IMR-90 (cell line): ENCODE results near the gene NFASC. TPM values are rescaled to one million over a fixed set of nuclear protein-coding genes. Genes with fewer than 3 reads are reported as not detected.

Experiments
- ATAC-seq: fragments of 200-7000 bp; cut with Tn5 transposase; 2 replicates; pipeline ENCODE4 v1.9.1; 2020; ENCODE audit warnings: low read depth, mild to moderate bottlenecking, moderate library complexity
- BruUV-seq: library from RNA; stranded (reverse); fragments of 400-500 nt; replicated peaks from 2 replicates; lab custom pipeline; 2021; lab: Mats Ljungman, UMichigan
- CTCF ChIA-PET: fragments of 300-600 bp; formaldehyde crosslinking; extraction: SDS; loops from one replicate; lab custom pipeline; 2021; ENCODE audit warnings: antibody characterized with exemption; lab: Yijun Ruan, JAX
- POLR2A ChIA-PET: fragments of 300-600 bp; sonication (Branson Sonifier 250); formaldehyde crosslinking; loops from one replicate; lab custom pipeline; 2022; ENCODE audit warnings: antibody characterized with exemption; ENCODE audit not compliant: unreplicated experiment; lab: Charles Lee
- DNase-seq: peaks from one replicate; pipeline ENCODE4 v3.0.0; 2013
- H2AFZ ChIP-seq: replicated peaks from 2 replicates; pipeline ENCODE3; 2013; ENCODE audit warnings: low read length, mild to moderate bottlenecking; ENCODE audit not compliant: poor library complexity
- H2AK5ac ChIP-seq: 2 replicates; pipeline ENCODE4 v1.6.1; 2013; ENCODE audit warnings: low read depth, low read length, inconsistent platforms
- H2AK9ac ChIP-seq: replicated peaks from 2 replicates; pipeline ENCODE3; 2013; ENCODE audit warnings: mild to moderate bottlenecking, low read depth, low read length, moderate library complexity; ENCODE audit not compliant: poor library complexity
- H2BK120ac ChIP-seq: 2 replicates; pipeline ENCODE4 v1.6.1; 2013; ENCODE audit warnings: low read depth, low read length, inconsistent platforms
- H2BK15ac ChIP-seq: 3 replicates; pipeline ENCODE4 v1.6.1; 2013; ENCODE audit warnings: low read depth, low read length, inconsistent platforms
- H2BK20ac ChIP-seq: 2 replicates; pipeline ENCODE4 v1.6.1; 2013; ENCODE audit warnings: low read depth, mild to moderate bottlenecking, inconsistent platforms, low read length, moderate library complexity
- H2BK5ac ChIP-seq: 2 replicates; pipeline ENCODE4 v1.6.1; 2013; ENCODE audit warnings: mild to moderate bottlenecking, low read depth, low read length, inconsistent platforms; ENCODE audit not compliant: poor library complexity, severe bottlenecking
- H3K14ac ChIP-seq: replicated peaks from 2 replicates; pipeline ENCODE4 v1.6.1; 2013; ENCODE audit warnings: low read depth, low read length, inconsistent platforms
- H3K18ac ChIP-seq: 2 replicates; pipeline ENCODE4 v1.6.1; 2013; ENCODE audit warnings: low read depth, low read length, control low read depth
- H3K23ac ChIP-seq: 2 replicates; pipeline ENCODE4 v1.6.1; 2013; ENCODE audit warnings: low read depth, low read length, inconsistent platforms
- H3K27ac ChIP-seq: 2 replicates; pipeline ENCODE4 v1.5.1; 2013; ENCODE audit warnings: mild to moderate bottlenecking, control low read depth, low read length; ENCODE audit not compliant: insufficient read depth
- H3K27me3 ChIP-seq: 2 replicates; pipeline ENCODE4 v1.6.1; 2013; ENCODE audit warnings: low read length; ENCODE audit not compliant: control insufficient read depth, insufficient read depth
- H3K36me3 ChIP-seq: 2 replicates; pipeline ENCODE4 v1.6.1; 2013; ENCODE audit warnings: low read length, mixed read lengths; ENCODE audit not compliant: control insufficient read depth, insufficient read depth
- H3K4ac ChIP-seq: 2 replicates; pipeline ENCODE4 v1.6.1; 2013; ENCODE audit warnings: low read depth, low read length, inconsistent platforms
- H3K4me1 ChIP-seq: 2 replicates; pipeline ENCODE4 v1.6.1; 2013; ENCODE audit warnings: low read length, mixed read lengths; ENCODE audit not compliant: control insufficient read depth, insufficient read depth
- H3K4me2 ChIP-seq: 2 replicates; pipeline ENCODE4 v1.6.1; 2013; ENCODE audit warnings: low read depth, mild to moderate bottlenecking, control low read depth, low read length, moderate library complexity
- H3K4me3 ChIP-seq: 2 replicates; pipeline ENCODE4 v1.5.1; 2013; ENCODE audit warnings: low read depth, mild to moderate bottlenecking, control low read depth, low read length, moderate library complexity; ENCODE audit not compliant: insufficient read depth
- H3K56ac ChIP-seq: 2 replicates; pipeline ENCODE4 v1.6.1; 2013; ENCODE audit warnings: low read length, inconsistent platforms; ENCODE audit not compliant: insufficient read depth; ENCODE audit errors: extremely low read depth
- H3K79me1 ChIP-seq, 2 experiments: 2 replicates each; pipeline ENCODE4 v1.6.1; 2013; ENCODE audit warnings: low read length in 2 of 2, inconsistent platforms in 1 of 2, low read depth in 1 of 2
- H3K9ac ChIP-seq: 2 replicates; pipeline ENCODE4 v1.6.1; 2013; ENCODE audit warnings: low read depth, low read length, control low read depth
- H3K9me1 ChIP-seq: 2 replicates; pipeline ENCODE4 v1.6.1; 2013; ENCODE audit warnings: low read length, inconsistent platforms; ENCODE audit not compliant: insufficient read depth
- H3K9me3 ChIP-seq: 2 replicates; pipeline ENCODE4 v1.6.1; 2013; ENCODE audit warnings: low read length; ENCODE audit not compliant: control insufficient read depth, insufficient read depth
- H4K20me1 ChIP-seq: 2 replicates; pipeline ENCODE4 v1.6.1; 2013; ENCODE audit warnings: low read length, inconsistent platforms; ENCODE audit not compliant: insufficient read depth
- H4K5ac ChIP-seq: 2 replicates; pipeline ENCODE4 v1.6.1; 2013; ENCODE audit warnings: mild to moderate bottlenecking, low read depth, low read length, control low read depth
- H4K8ac ChIP-seq, 2 experiments: 2 replicates each; pipeline ENCODE4 v1.6.1; 2013; ENCODE audit warnings: low read depth in 2 of 2, low read length in 2 of 2, control low read depth in 1 of 2, inconsistent platforms in 1 of 2
- H4K91ac ChIP-seq: 2 replicates; pipeline ENCODE4 v1.6.1; 2013; ENCODE audit warnings: low read depth, low read length, inconsistent platforms; ENCODE audit not compliant: insufficient read depth
- BHLHE40 ChIP-seq: fragments of 150-350 bp; IDR thresholded peaks from 2 replicates; pipeline ENCODE4 v1.6.1; 2016; ENCODE audit warnings: mild to moderate bottlenecking, low read depth, low read length
- CEBPB ChIP-seq: IDR thresholded peaks from 2 replicates; pipeline ENCODE4 v1.6.1; 2012; ENCODE audit warnings: low read depth, low read length, improper control_type of control experiment
- FOS ChIP-seq: fragments of 150-350 bp; IDR thresholded peaks from 2 replicates; pipeline ENCODE4 v1.6.1; 2016; ENCODE audit warnings: low read depth, low read length
- MAZ ChIP-seq: IDR thresholded peaks from 2 replicates; pipeline ENCODE4 v1.6.1; 2012; ENCODE audit warnings: low read depth, mild to moderate bottlenecking, low read length, improper control_type of control experiment, moderate library complexity, borderline replicate concordance
- MXI1 ChIP-seq: IDR thresholded peaks from 2 replicates; pipeline ENCODE4 v1.6.1; 2012; ENCODE audit warnings: low read depth, mild to moderate bottlenecking, low read length, moderate library complexity, borderline replicate concordance
- POLR2A ChIP-seq: IDR thresholded peaks from 2 replicates; pipeline ENCODE4 v1.6.1; 2012; ENCODE audit warnings: mild to moderate bottlenecking, low read depth, low read length
- RAD21 ChIP-seq: IDR thresholded peaks from 2 replicates; pipeline ENCODE4 v1.6.1; 2012; ENCODE audit warnings: low read length, improper control_type of control experiment
- RCOR1 ChIP-seq: IDR thresholded peaks from 2 replicates; pipeline ENCODE4 v1.6.1; 2012; ENCODE audit warnings: mild to moderate bottlenecking, low read length, improper control_type of control experiment; ENCODE audit not compliant: insufficient replicate concordance
- RFX5 ChIP-seq: IDR thresholded peaks from 2 replicates; pipeline ENCODE4 v1.8.0; 2012; ENCODE audit warnings: low read depth, mild to moderate bottlenecking, low read length, moderate library complexity
- SMC3 ChIP-seq: fragments of 150-350 bp; IDR thresholded peaks from 2 replicates; pipeline ENCODE4 v1.6.1; 2016; ENCODE audit warnings: low read depth, mild to moderate bottlenecking, antibody characterized with exemption, low read length, moderate library complexity
- WGBS, 2 experiments: methylation state at CpG; one replicate each; pipeline versions ENCODE4 v1.1.5 to v1.1.7; 2013; ENCODE audit warnings: missing lambda C conversion rate in 2 of 2; ENCODE audit not compliant: insufficient read length in 1 of 2; ENCODE audit errors: extremely low coverage in 2 of 2; 5-methylcytosine and 5-hydroxymethylcytosine counted together
- dilution Hi-C: fragments of 300-500 bp; cut with HindIII; formaldehyde crosslinking; loops from one replicate; pipeline ENCODE4 v1.14.3; 2018; ENCODE audit warnings: low sequenced_read_pairs; ENCODE audit not compliant: unreplicated experiment
- in situ Hi-C: fragments of 300-500 bp; cut with MboI; formaldehyde crosslinking; loops from 3 replicates; pipeline ENCODE4 v1.14.3; 2019; ENCODE audit warnings: low sequenced_read_pairs, inconsistent platforms, mixed read lengths
- intact Hi-C: fragments of 100-400 bp; cut with micrococcal nuclease; formaldehyde crosslinking; loops from 2 replicates; pipeline ENCODE4 v1.10.0; 2022
- polyA plus RNA-seq, 3 experiments: library from polyadenylated mRNA; depleted of rRNA; stranded (reverse); fragments of >200 nt; gene quantifications; 2 replicates each; pipeline ENCODE4 v1.2.3, GENCODE V29; 2012; ENCODE audit warnings: low replicate concordance in 1 of 3
- total RNA-seq: library from RNA; depleted of rRNA; stranded (reverse); fragments of >200 nt; gene quantifications from 2 replicates; pipeline ENCODE4 v1.2.3, GENCODE V29; 2012
- TF ChIP-seq, protein P1 (sequence below): conservative IDR thresholded peaks from 2 replicates; pipeline ENCODE4 v1.5.1; 2012; ENCODE audit warnings: mild to moderate bottlenecking, low read depth, low read length, improper control_type of control experiment
- TF ChIP-seq, protein P2 (sequence below): fragments of 150-350 bp; IDR thresholded peaks from 2 replicates; pipeline ENCODE4 v1.6.1; 2017; ENCODE audit warnings: mild to moderate bottlenecking, antibody characterized with exemption, low read length, low read depth
- TF ChIP-seq, protein P3 (sequence below): fragments of 150-350 bp; IDR thresholded peaks from 2 replicates; pipeline ENCODE4 v1.6.1; 2016; ENCODE audit warnings: low read depth, mild to moderate bottlenecking, low read length, moderate library complexity, borderline replicate concordance

NFASC gene
- total and polyA plus RNA-seq, 2 of the 4 experiments (the other 2 are of a cell fraction): 0.18 to 0.79 TPM

GRCh38 chr1:205068001-205068400 is 197.3 kb downstream of the NFASC start:
- H2BK5ac ChIP-seq: no peak overlapping the region
- ATAC-seq: no peak
- no peak overlapping the region for H3K18ac ChIP-seq
- in situ Hi-C loops: no loop called here
- TF ChIP-seq MAZ (no peak), CEBPB (no peak), BHLHE40 (no peak), RAD21 (no peak), SMC3 (no peak), POLR2A (no peak), RFX5 (no peak), RCOR1 (no peak), FOS (no peak), MXI1 (no peak)
- TF ChIP-seq, protein P1, sequence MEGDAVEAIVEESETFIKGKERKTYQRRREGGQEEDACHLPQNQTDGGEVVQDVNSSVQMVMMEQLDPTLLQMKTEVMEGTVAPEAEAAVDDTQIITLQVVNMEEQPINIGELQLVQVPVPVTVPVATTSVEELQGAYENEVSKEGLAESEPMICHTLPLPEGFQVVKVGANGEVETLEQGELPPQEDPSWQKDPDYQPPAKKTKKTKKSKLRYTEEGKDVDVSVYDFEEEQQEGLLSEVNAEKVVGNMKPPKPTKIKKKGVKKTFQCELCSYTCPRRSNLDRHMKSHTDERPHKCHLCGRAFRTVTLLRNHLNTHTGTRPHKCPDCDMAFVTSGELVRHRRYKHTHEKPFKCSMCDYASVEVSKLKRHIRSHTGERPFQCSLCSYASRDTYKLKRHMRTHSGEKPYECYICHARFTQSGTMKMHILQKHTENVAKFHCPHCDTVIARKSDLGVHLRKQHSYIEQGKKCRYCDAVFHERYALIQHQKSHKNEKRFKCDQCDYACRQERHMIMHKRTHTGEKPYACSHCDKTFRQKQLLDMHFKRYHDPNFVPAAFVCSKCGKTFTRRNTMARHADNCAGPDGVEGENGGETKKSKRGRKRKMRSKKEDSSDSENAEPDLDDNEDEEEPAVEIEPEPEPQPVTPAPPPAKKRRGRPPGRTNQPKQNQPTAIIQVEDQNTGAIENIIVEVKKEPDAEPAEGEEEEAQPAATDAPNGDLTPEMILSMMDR: no peak
- TF ChIP-seq, protein P2, sequence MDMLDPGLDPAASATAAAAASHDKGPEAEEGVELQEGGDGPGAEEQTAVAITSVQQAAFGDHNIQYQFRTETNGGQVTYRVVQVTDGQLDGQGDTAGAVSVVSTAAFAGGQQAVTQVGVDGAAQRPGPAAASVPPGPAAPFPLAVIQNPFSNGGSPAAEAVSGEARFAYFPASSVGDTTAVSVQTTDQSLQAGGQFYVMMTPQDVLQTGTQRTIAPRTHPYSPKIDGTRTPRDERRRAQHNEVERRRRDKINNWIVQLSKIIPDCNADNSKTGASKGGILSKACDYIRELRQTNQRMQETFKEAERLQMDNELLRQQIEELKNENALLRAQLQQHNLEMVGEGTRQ: no peak
- TF ChIP-seq, protein P3, sequence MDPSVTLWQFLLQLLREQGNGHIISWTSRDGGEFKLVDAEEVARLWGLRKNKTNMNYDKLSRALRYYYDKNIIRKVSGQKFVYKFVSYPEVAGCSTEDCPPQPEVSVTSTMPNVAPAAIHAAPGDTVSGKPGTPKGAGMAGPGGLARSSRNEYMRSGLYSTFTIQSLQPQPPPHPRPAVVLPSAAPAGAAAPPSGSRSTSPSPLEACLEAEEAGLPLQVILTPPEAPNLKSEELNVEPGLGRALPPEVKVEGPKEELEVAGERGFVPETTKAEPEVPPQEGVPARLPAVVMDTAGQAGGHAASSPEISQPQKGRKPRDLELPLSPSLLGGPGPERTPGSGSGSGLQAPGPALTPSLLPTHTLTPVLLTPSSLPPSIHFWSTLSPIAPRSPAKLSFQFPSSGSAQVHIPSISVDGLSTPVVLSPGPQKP: no peak
- intact Hi-C loops: no loop called here
- H4K91ac ChIP-seq: no peak overlapping the region
- no peak overlapping the region for H2BK120ac ChIP-seq
- no peak overlapping the region for H3K9ac ChIP-seq
- no peak overlapping the region for H3K56ac ChIP-seq
- H3K4ac ChIP-seq: no peak overlapping the region
- no peaks in the 10 kb centered on the region for H3K36me3 ChIP-seq
- dilution Hi-C loops: no loop called here
- H3K14ac ChIP-seq: no peak overlapping the region
- H2AK9ac ChIP-seq: no peak overlapping the region
- no CpG with 5 or more reads among the region's 4 CpGs for WGBS, 2 experiments
- no peaks in the 10 kb centered on the region for H3K79me1 ChIP-seq
- no peak overlapping the region for H2BK15ac ChIP-seq
- H4K5ac ChIP-seq: no peak overlapping the region
- POLR2A ChIA-PET: no interaction called here
- CTCF ChIA-PET: interaction anchor here (0.6 kb wide), 1 partner anchor 516 kb away, joined by 3 read pairs; no protein-coding TSS in a partner anchor
- no peaks in the 10 kb centered on the region for H3K9me3 ChIP-seq
- H4K20me1 ChIP-seq: no peaks in the 10 kb centered on the region
- H3K4me2 ChIP-seq: no peak overlapping the region
- no TSS peak for BruUV-seq
- no peak overlapping the region for H4K8ac ChIP-seq
- DNase-seq: no peak
- no peak overlapping the region for H3K23ac ChIP-seq
- H3K27ac ChIP-seq: no peak overlapping the region
- H3K27me3 ChIP-seq: peaks cover 8% of the 10 kb centered on the region
- no peak overlapping the region for H3K4me3 ChIP-seq
- no peak overlapping the region for H2BK20ac ChIP-seq
- H3K9me1 ChIP-seq: no peaks in the 10 kb centered on the region; the same call in 1 of the 2 replicates
- no peak overlapping the region for H2AFZ ChIP-seq
- no peaks in the 10 kb centered on the region for H3K4me1 ChIP-seq
- H2AK5ac ChIP-seq: no peak overlapping the region
